H9 (cell line): ENCODE results near the gene CDSN. TPM values are rescaled to one million over a fixed set of nuclear protein-coding genes. Genes with fewer than 3 reads are reported as not detected.

Experiments used
- DNase-seq: peaks from one replicate; pipeline ENCODE4 v3.0.0-alpha.2; 2017
- H2AFZ ChIP-seq: one replicate; pipeline ENCODE4 v1.6.1; 2013; ENCODE audit warnings: mild to moderate bottlenecking, low read length, control low read depth, moderate library complexity
- H2AK5ac ChIP-seq: 2 replicates; pipeline ENCODE4 v1.6.1; 2013; ENCODE audit warnings: low read length, control low read depth, mixed read lengths; ENCODE audit not compliant: insufficient read length
- H2BK120ac ChIP-seq: one replicate; pipeline ENCODE4 v1.6.1; 2013; ENCODE audit warnings: low read depth, mild to moderate bottlenecking, low read length, control low read depth, inconsistent platforms; ENCODE audit not compliant: poor library complexity, severe bottlenecking
- H2BK12ac ChIP-seq: 2 replicates; pipeline ENCODE4 v1.6.1; 2013; ENCODE audit warnings: low read length, control low read depth, mixed read lengths, low read depth; ENCODE audit not compliant: insufficient read length
- H2BK15ac ChIP-seq: 2 replicates; pipeline ENCODE4 v1.6.1; 2013; ENCODE audit warnings: low read depth, low read length, control low read depth
- H2BK20ac ChIP-seq: one replicate; pipeline ENCODE4 v1.6.1; 2013; ENCODE audit warnings: low read depth, mild to moderate bottlenecking, low read length, control low read depth, inconsistent platforms; ENCODE audit not compliant: poor library complexity, severe bottlenecking
- H2BK5ac ChIP-seq: 2 replicates; pipeline ENCODE4 v1.6.1; 2013; ENCODE audit warnings: low read length, control low read depth, mixed read lengths; ENCODE audit not compliant: insufficient read length
- H3K14ac ChIP-seq: 2 replicates; pipeline ENCODE4 v1.6.1; 2013; ENCODE audit warnings: low read length, control low read depth; ENCODE audit not compliant: insufficient read depth
- H3K18ac ChIP-seq: 2 replicates; pipeline ENCODE4 v1.6.1; 2013; ENCODE audit warnings: low read depth, mild to moderate bottlenecking, mixed read lengths, low read length, control low read depth; ENCODE audit not compliant: insufficient read length
- H3K23ac ChIP-seq: 2 replicates; pipeline ENCODE4 v1.6.1; 2013; ENCODE audit warnings: low read length, control low read depth, mixed read lengths, low read depth; ENCODE audit not compliant: insufficient read length
- H3K23me2 ChIP-seq: 2 replicates; pipeline ENCODE4 v1.6.1; 2013; ENCODE audit warnings: low read depth, mild to moderate bottlenecking, mixed read lengths, low read length, control low read depth; ENCODE audit not compliant: insufficient read length, poor library complexity, severe bottlenecking
- H3K27ac ChIP-seq: 2 replicates; pipeline ENCODE4 v1.5.1; 2013; ENCODE audit warnings: low read length, control low read depth, mixed read lengths, low read depth; ENCODE audit not compliant: insufficient read length
- H3K27me3 ChIP-seq: 2 replicates; pipeline ENCODE4 v1.6.1; 2013; ENCODE audit warnings: low read length, control low read depth, inconsistent platforms; ENCODE audit not compliant: insufficient read depth
- H3K4ac ChIP-seq: 2 replicates; pipeline ENCODE4 v1.6.1; 2013; ENCODE audit warnings: low read depth, mild to moderate bottlenecking, control low read depth, inconsistent platforms, low read length, moderate library complexity
- H3K4me1 ChIP-seq: 2 replicates; pipeline ENCODE4 v1.6.1; 2013; ENCODE audit warnings: low read length, control low read depth, inconsistent platforms; ENCODE audit not compliant: insufficient read depth
- H3K4me2 ChIP-seq: 2 replicates; pipeline ENCODE4 v1.6.1; 2013; ENCODE audit warnings: low read length, control low read depth, mixed read lengths; ENCODE audit not compliant: insufficient read length, insufficient read depth
- H3K56ac ChIP-seq: 2 replicates; pipeline ENCODE4 v1.6.1; 2013; ENCODE audit warnings: low read depth, mild to moderate bottlenecking, mixed read lengths, low read length, control low read depth; ENCODE audit not compliant: insufficient read length
- H3K79me1 ChIP-seq: 2 replicates; pipeline ENCODE4 v1.6.1; 2013; ENCODE audit warnings: low read depth, mild to moderate bottlenecking, moderate library complexity, low read length, control low read depth, inconsistent platforms; ENCODE audit not compliant: insufficient read depth, poor library complexity, severe bottlenecking
- H3K79me2 ChIP-seq: 2 replicates; pipeline ENCODE4 v1.6.1; 2013; ENCODE audit warnings: low read length, control low read depth, inconsistent platforms; ENCODE audit not compliant: insufficient read depth
- H3K9ac ChIP-seq: 2 replicates; pipeline ENCODE4 v1.6.1; 2013; ENCODE audit warnings: low read length, control low read depth, mixed read lengths; ENCODE audit not compliant: insufficient read length; ENCODE audit errors: extremely low read depth
- H3K9me3 ChIP-seq: one replicate; pipeline ENCODE4 v1.6.1; 2013; ENCODE audit warnings: low read depth, low read length, inconsistent platforms; ENCODE audit not compliant: control insufficient read depth
- H3T11ph ChIP-seq: one replicate; pipeline ENCODE4 v1.6.1; 2013; ENCODE audit warnings: mild to moderate bottlenecking, low read length, control low read depth, inconsistent platforms
- H4K20me1 ChIP-seq: one replicate; pipeline ENCODE4 v1.6.1; 2013; ENCODE audit not compliant: control insufficient read depth, insufficient read length, insufficient read depth
- H4K5ac ChIP-seq: 2 replicates; pipeline ENCODE4 v1.6.1; 2013; ENCODE audit warnings: low read depth, mild to moderate bottlenecking, mixed read lengths, low read length, control low read depth; ENCODE audit not compliant: insufficient read length
- H4K8ac ChIP-seq: replicated peaks from 2 replicates; pipeline ENCODE4 v1.6.1; 2013; ENCODE audit warnings: low read length, control low read depth, mixed read lengths, low read depth; ENCODE audit not compliant: insufficient read length
- H4K91ac ChIP-seq: 2 replicates; pipeline ENCODE4 v1.6.1; 2013; ENCODE audit warnings: low read depth, mild to moderate bottlenecking, moderate library complexity, mixed read lengths, low read length, control low read depth; ENCODE audit not compliant: insufficient read length
- H3K27ac Mint-ChIP-seq, 3 experiments: 2 replicates in 2 of 3; 3 replicates in 1 of 3; pipeline ENCODE4 v1.8.0; 2020 to 2021; ENCODE audit warnings: mixed read lengths in 3 of 3, mild to moderate bottlenecking in 1 of 3, moderate library complexity in 1 of 3
- H3K27me3 Mint-ChIP-seq: 2 replicates; pipeline ENCODE4 v1.8.0; 2021; ENCODE audit warnings: low read depth, mild to moderate bottlenecking, moderate library complexity, mixed read lengths
- H3K36me3 Mint-ChIP-seq, 3 experiments: 2 replicates in 2 of 3; 3 replicates in 1 of 3; pipeline ENCODE4 v1.8.0; 2020 to 2021; ENCODE audit warnings: low read depth in 3 of 3, mixed read lengths in 3 of 3; ENCODE audit not compliant: insufficient read depth in 1 of 3
- H3K4me1 Mint-ChIP-seq, 2 experiments: 2 replicates each; pipeline ENCODE4 v1.8.0; 2020; ENCODE audit warnings: mixed read lengths in 2 of 2
- H3K4me3 Mint-ChIP-seq, 2 experiments: 2 replicates in 1 of 2; 3 replicates in 1 of 2; pipeline ENCODE4 v1.8.0; 2020 to 2021; ENCODE audit warnings: mild to moderate bottlenecking in 2 of 2, mixed read lengths in 2 of 2, moderate library complexity in 1 of 2
- H3K9me3 Mint-ChIP-seq, 2 experiments: 2 replicates in 1 of 2; 3 replicates in 1 of 2; pipeline ENCODE4 v1.8.0; 2020; ENCODE audit warnings: mild to moderate bottlenecking in 2 of 2, mixed read lengths in 2 of 2, moderate library complexity in 1 of 2
- CTCF ChIP-seq: fragments of 200-600 bp; sonication (generic); conservative IDR thresholded peaks from 3 replicates; pipeline ENCODE4 v1.8.0; 2021; ENCODE audit warnings: antibody characterized with exemption, mild to moderate bottlenecking
- WGBS: extraction: QIAGEN DNeasy Blood & Tissue Kit; methylation state at CpG from one replicate; pipeline ENCODE4 v1.1.7; 2013; ENCODE audit warnings: missing lambda C conversion rate, low lambda C conversion rate, mixed read lengths; ENCODE audit not compliant: insufficient read length; ENCODE audit errors: extremely low coverage; 5-methylcytosine and 5-hydroxymethylcytosine counted together
- total RNA-seq: library from RNA; stranded (reverse); gene quantifications from 2 replicates; pipeline ENCODE4 v1.2.1, GENCODE V29; 2021

CDSN gene
- total RNA-seq, 1 experiment from 2014 or later = not detected

DNA sequence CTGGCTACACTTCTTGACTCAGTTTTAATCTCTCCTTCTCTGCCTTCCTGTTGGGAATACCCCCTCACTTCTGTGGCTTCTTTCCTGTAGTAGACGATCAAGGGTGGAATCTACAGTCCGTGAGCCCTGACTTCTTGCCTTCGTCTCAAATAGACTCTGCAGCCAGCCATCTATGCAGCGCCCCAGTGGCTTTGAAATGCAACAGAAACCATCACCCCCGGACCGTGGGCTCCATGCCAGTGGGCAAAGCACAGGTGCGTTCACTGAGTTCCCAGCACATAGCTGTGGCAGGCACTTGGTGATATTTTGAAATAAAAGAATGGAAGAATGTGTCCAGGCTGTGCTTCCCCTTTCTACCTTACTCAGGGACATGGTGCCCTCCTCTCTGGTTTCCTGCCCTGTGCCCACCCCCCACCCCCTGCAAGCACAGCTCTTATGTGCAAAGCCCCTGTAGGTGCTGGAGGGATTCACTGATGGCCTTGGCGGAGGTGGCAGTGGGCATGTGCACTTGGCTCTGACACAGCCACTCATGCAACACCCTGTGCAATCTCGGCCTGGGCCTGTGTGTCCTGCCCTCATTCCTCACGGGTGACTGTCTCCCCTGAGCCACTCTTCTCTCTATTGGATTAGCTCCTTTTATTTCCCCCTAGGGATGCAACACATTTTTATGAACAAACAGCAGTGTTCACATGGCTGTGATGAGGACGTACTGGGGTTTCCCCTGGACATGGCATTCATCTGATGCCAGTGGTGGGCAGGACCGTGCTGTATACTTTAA, 5.5 kb upstream of the CDSN start:
- H3K4me1 Mint-ChIP-seq = peaks cover 36 to 42% of the 10 kb centered on the region in 2 experiments
- TF ChIP-seq CTCF = no peak
- H3K4me3 Mint-ChIP-seq = no peak overlapping the region
- Histone ChIP-seq H2AK5ac (no peak overlapping the region), H3K4ac (no peak overlapping the region), H3K4me2 (no peak overlapping the region), H3T11ph (no peak overlapping the region), H2BK120ac (no peak overlapping the region), H3K27ac (no peak overlapping the region), H3K9me3 (no peaks in the 10 kb centered on the region), H4K20me1 (no peaks in the 10 kb centered on the region), H3K79me1 (no peaks in the 10 kb centered on the region), H2BK5ac (no peak overlapping the region), H3K56ac (no peak overlapping the region), H3K9ac (no peak overlapping the region), H2BK15ac (no peak overlapping the region), H4K8ac (no peak overlapping the region), H4K5ac (no peak overlapping the region), H3K4me1 (no peaks in the 10 kb centered on the region), H3K23ac (no peak overlapping the region), H2BK20ac (no peak overlapping the region), H2AFZ (no peak overlapping the region), H3K18ac (no peak overlapping the region), H4K91ac (no peak overlapping the region), H3K14ac (no peak overlapping the region), H3K27me3 (no peaks in the 10 kb centered on the region), H3K79me2 (no peaks in the 10 kb centered on the region), H2BK12ac (no peak overlapping the region), H3K23me2 (no peaks in the 10 kb centered on the region)
- peaks cover 13% of the 10 kb centered on the region for H3K27me3 Mint-ChIP-seq
- H3K36me3 Mint-ChIP-seq = no peaks in the 10 kb centered on the region
- DNase-seq = no peak
- no CpG with 5 or more reads among the region's 12 CpGs for WGBS
- H3K27ac Mint-ChIP-seq = no peak overlapping the region
- no peaks in the 10 kb centered on the region; a peak in 1 of 5 replicates for H3K9me3 Mint-ChIP-seq
